HepG2 (cell line): ENCODE measurements around the gene HRH3. TPM values are rescaled to one million over a fixed set of nuclear protein-coding genes. Genes with fewer than 3 reads are reported as not detected.

Experiments
- AGO1 ChIP-seq: fragments of 200-400 bp; formaldehyde crosslinking; IDR thresholded peaks from 2 replicates; pipeline ENCODE4 v1.6.1; 2017; ENCODE audit warnings: mild to moderate bottlenecking, low read depth, low read length, moderate library complexity; ENCODE audit not compliant: poor library complexity, severe bottlenecking
- BORCS8-MEF2B ChIP-seq: sonication (generic); formaldehyde crosslinking; IDR thresholded peaks from 2 replicates; pipeline ENCODE4 v1.8.0; 2022; ENCODE audit warnings: mild to moderate bottlenecking, missing genetic modification reagents
- DZIP1 ChIP-seq: sonication (generic); formaldehyde crosslinking; IDR thresholded peaks from 2 replicates; pipeline ENCODE4 v1.5.0; 2020; ENCODE audit warnings: mild to moderate bottlenecking, missing genetic modification reagents
- GATAD1 ChIP-seq: IDR thresholded peaks from 2 replicates; pipeline ENCODE4 v1.6.1; 2016; ENCODE audit warnings: missing genetic modification reagents, missing compliant biosample characterization
- HOXA9 ChIP-seq: sonication (generic); formaldehyde crosslinking; IDR thresholded peaks from 2 replicates; pipeline ENCODE4 v1.8.1; 2022; ENCODE audit warnings: missing genetic modification reagents, mild to moderate bottlenecking, moderate library complexity, borderline replicate concordance
- KDM1A ChIP-seq: IDR thresholded peaks from 2 replicates; pipeline ENCODE4 v1.6.1; 2016; ENCODE audit warnings: missing compliant biosample characterization
- MEIS1 ChIP-seq: sonication (generic); formaldehyde crosslinking; IDR thresholded peaks from 2 replicates; pipeline ENCODE4 v1.9.0; 2021; ENCODE audit warnings: mild to moderate bottlenecking, missing genetic modification reagents, moderate library complexity, borderline replicate concordance
- NFYC ChIP-seq: IDR thresholded peaks from 2 replicates; pipeline ENCODE4 v1.6.1; 2016; ENCODE audit warnings: missing genetic modification reagents, missing compliant biosample characterization
- PATZ1 ChIP-seq: sonication (generic); formaldehyde crosslinking; IDR thresholded peaks from 2 replicates; pipeline ENCODE4 v1.4.0; 2020; ENCODE audit warnings: missing genetic modification reagents
- RAD21 ChIP-seq: fragments of 450-650 bp; formaldehyde crosslinking; IDR thresholded peaks from 2 replicates; pipeline ENCODE4 v1.5.0; 2020; ENCODE audit warnings: mild to moderate bottlenecking
- ZFP90 ChIP-seq: sonication (generic); formaldehyde crosslinking; IDR thresholded peaks from 2 replicates; pipeline ENCODE4 v1.8.0; 2022; ENCODE audit warnings: missing genetic modification reagents, mild to moderate bottlenecking, inconsistent platforms, borderline replicate concordance
- ZFY ChIP-seq: sonication (generic); formaldehyde crosslinking; IDR thresholded peaks from 2 replicates; pipeline ENCODE4 v1.4.0; 2020; ENCODE audit warnings: missing genetic modification reagents
- ZMYM3 ChIP-seq: sonication (generic); formaldehyde crosslinking; IDR thresholded peaks from 2 replicates; pipeline ENCODE4 v1.5.1; 2020; ENCODE audit warnings: mild to moderate bottlenecking, missing genetic modification reagents
- ZNF224 ChIP-seq: sonication (generic); formaldehyde crosslinking; IDR thresholded peaks from 2 replicates; pipeline ENCODE4 v1.5.0; 2020; ENCODE audit warnings: mild to moderate bottlenecking, missing genetic modification reagents
- ZNF839 ChIP-seq: sonication (generic); formaldehyde crosslinking; IDR thresholded peaks from 2 replicates; pipeline ENCODE4 v1.4.0; 2020; ENCODE audit warnings: missing genetic modification reagents, mild to moderate bottlenecking, borderline replicate concordance
- polyA plus RNA-seq, 8 experiments: library from polyadenylated mRNA; depleted of rRNA in 3 of 8; stranded (reverse) in 7 of 8; unstranded in 1 of 8; fragments of >200 nt; fragmentation: Illumina TruSeq in 4 of 8; extraction: Trizol in 4 of 8; gene quantifications; 2 replicates each; pipeline versions ENCODE4 v1.2.1 to v1.2.3, GENCODE V29; 2011 to 2016; ENCODE audit warnings: low read depth in 4 of 8, missing spikeins in 1 of 8, mixed read lengths in 1 of 8; ENCODE audit not compliant: insufficient read depth in 1 of 8
- total RNA-seq, 5 experiments: library from RNA; depleted of rRNA; stranded (reverse); fragments of >200 nt; fragmentation: Illumina TruSeq; extraction: Trizol; gene quantifications; 2 replicates each; pipeline ENCODE4 v1.2.3, GENCODE V29; 2016; ENCODE audit warnings: low read depth in 1 of 5
- TF ChIP-seq, protein P1 (sequence below): sonication (generic); formaldehyde crosslinking; IDR thresholded peaks from 2 replicates; pipeline ENCODE4 v1.4.0; 2020; ENCODE audit warnings: missing genetic modification reagents, mild to moderate bottlenecking, borderline replicate concordance
- TF ChIP-seq, protein P2 (sequence below): sonication (generic); formaldehyde crosslinking; IDR thresholded peaks from 2 replicates; pipeline ENCODE4; 2020; ENCODE audit warnings: missing genetic modification reagents, mild to moderate bottlenecking, borderline replicate concordance

HRH3 gene
- total and polyA plus RNA-seq, 2 of the 13 experiments (the other 11 are each of a cell fraction or from before 2014, with no cell fraction given): 0.18 TPM; not detected in 1

DNA sequence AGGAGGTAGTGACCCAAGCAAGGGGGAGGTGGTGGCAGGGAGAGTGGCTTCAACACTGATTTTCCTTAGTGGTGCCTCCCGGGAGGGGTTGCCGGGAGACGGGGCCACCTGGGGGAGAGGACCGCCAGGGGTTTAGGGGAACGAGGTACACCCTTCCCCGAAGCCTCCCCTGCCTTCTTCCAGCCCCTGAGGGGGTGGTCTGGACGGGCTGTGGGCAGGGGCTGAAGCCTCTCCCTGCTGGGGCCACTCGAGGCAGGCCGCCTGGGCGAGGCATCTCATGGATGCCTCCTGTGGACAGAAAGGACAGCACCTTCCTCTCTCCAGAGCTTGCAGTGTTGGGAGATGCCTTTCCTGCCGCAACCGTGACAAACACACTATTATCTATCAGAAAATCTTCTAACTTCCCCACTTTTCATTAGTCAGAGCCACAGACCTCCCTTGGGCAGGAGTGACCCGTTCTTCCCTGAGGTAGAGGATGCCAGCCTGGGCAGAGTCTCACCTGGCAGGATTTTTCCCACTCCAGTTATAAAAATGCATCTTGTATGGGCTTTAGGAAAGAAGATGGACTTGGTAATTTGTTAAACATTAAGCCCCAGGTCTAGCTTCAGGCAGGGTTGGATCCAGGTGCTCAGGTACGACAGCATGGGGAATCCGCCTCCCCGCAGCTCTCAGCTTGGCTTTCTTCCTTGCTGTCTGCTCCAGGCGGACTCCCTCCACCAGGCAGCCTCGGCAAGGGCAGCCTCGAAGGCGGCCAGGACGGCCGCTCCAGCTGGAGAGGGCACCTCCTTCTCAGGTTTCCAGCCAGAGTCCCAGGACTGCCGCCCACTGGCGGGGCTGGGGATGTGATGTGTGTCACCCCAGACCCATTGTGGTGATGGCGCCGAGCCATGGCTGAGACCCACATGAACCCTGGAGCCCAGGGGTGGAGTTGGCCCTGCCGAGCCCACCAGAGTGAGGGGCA lies 11.0 kb downstream of the HRH3 start (continued):
- TF ChIP-seq ZFP90 (CRISPR knock-in tag) (no peak), PATZ1 (CRISPR knock-in tag) (peak; percentile 8; the same call in 1 of the 2 replicates), NFYC (no peak), ZMYM3 (CRISPR knock-in tag) (peak; percentile 86; the same call in 1 of the 2 replicates), ZNF839 (CRISPR knock-in tag) (no peak), ZNF224 (CRISPR knock-in tag) (peak; percentile 58; the same call in 1 of the 2 replicates), KDM1A (CRISPR knock-in tag) (0 out of 2 replicates have a peak, but pooled peaks have one; percentile 16), RAD21 (CRISPR knock-in tag) (peak; percentile 71), ZFY (peak; percentile 29; the same call in 1 of the 2 replicates), MEIS1 (CRISPR knock-in tag) (0 out of 2 replicates have a peak, but pooled peaks have one; percentile 19), HOXA9 (CRISPR knock-in tag) (no peak), AGO1 (peak; percentile 44), BORCS8-MEF2B (CRISPR knock-in tag) (0 out of 2 replicates have a peak, but pooled peaks have one; percentile 25), GATAD1 (CRISPR knock-in tag) (peak; percentile 26; the same call in 1 of the 2 replicates), DZIP1 (CRISPR knock-in tag) (0 out of 2 replicates have a peak, but pooled peaks have one; percentile 31)
- TF ChIP-seq, protein P1, sequence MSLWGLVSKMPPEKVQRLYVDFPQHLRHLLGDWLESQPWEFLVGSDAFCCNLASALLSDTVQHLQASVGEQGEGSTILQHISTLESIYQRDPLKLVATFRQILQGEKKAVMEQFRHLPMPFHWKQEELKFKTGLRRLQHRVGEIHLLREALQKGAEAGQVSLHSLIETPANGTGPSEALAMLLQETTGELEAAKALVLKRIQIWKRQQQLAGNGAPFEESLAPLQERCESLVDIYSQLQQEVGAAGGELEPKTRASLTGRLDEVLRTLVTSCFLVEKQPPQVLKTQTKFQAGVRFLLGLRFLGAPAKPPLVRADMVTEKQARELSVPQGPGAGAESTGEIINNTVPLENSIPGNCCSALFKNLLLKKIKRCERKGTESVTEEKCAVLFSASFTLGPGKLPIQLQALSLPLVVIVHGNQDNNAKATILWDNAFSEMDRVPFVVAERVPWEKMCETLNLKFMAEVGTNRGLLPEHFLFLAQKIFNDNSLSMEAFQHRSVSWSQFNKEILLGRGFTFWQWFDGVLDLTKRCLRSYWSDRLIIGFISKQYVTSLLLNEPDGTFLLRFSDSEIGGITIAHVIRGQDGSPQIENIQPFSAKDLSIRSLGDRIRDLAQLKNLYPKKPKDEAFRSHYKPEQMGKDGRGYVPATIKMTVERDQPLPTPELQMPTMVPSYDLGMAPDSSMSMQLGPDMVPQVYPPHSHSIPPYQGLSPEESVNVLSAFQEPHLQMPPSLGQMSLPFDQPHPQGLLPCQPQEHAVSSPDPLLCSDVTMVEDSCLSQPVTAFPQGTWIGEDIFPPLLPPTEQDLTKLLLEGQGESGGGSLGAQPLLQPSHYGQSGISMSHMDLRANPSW (CRISPR knock-in tag): no peak
- TF ChIP-seq, protein P2, sequence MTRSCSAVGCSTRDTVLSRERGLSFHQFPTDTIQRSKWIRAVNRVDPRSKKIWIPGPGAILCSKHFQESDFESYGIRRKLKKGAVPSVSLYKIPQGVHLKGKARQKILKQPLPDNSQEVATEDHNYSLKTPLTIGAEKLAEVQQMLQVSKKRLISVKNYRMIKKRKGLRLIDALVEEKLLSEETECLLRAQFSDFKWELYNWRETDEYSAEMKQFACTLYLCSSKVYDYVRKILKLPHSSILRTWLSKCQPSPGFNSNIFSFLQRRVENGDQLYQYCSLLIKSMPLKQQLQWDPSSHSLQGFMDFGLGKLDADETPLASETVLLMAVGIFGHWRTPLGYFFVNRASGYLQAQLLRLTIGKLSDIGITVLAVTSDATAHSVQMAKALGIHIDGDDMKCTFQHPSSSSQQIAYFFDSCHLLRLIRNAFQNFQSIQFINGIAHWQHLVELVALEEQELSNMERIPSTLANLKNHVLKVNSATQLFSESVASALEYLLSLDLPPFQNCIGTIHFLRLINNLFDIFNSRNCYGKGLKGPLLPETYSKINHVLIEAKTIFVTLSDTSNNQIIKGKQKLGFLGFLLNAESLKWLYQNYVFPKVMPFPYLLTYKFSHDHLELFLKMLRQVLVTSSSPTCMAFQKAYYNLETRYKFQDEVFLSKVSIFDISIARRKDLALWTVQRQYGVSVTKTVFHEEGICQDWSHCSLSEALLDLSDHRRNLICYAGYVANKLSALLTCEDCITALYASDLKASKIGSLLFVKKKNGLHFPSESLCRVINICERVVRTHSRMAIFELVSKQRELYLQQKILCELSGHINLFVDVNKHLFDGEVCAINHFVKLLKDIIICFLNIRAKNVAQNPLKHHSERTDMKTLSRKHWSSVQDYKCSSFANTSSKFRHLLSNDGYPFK (CRISPR knock-in tag): 0 out of 2 replicates have a peak, but pooled peaks have one; percentile 18
